Measurements from ENCODE around the gene LAMTOR4.

- no peak for TF ChIP-seq CTCF (conservative IDR thresholded peaks at IDR 0.05; ENCODE audit: low read depth, low read length)
- no peak for TF ChIP-seq EZH2 (IDR thresholded peaks at IDR 0.05; ENCODE audit: low read length, unreplicated experiment)
- TF ChIP-seq EZH2phosphoT487 (IDR thresholded peaks at IDR 0.05; ENCODE audit: borderline replicate concordance, low read length) = no peak
Observed at GRCh38 chr7:100166970-100167911, 18.5 kb downstream of the LAMTOR4 start.
